ENCODE data around the gene PFKFB2.

PFKFB2 gene

GRCh38 chr1:207059881-207060280 lies 6.8 kb downstream of the PFKFB2 start:
- DNase-seq (ENCODE audit: low read depth, low spot score) = no peak
- Histone ChIP-seq H3K9me3 (ENCODE audit: insufficient read depth, low read length) (no peaks in the 10 kb centered on the region), H3K4me3 (ENCODE audit: insufficient read length, low read depth) (no peak overlapping the region), H3K27me3 (ENCODE audit: insufficient read depth, insufficient read length) (no peaks in the 10 kb centered on the region), H3K36me3 (ENCODE audit: insufficient read depth, insufficient read length, low read length) (peaks cover 28% of the 10 kb centered on the region), H3K9ac (ENCODE audit: insufficient read length, low read depth) (no peak overlapping the region), H3K4me1 (ENCODE audit: insufficient read depth, insufficient read length) (no peaks in the 10 kb centered on the region)
- TF ChIP-seq YY1 (IDR thresholded peaks at IDR 0.05; ENCODE audit: insufficient read depth, insufficient read length) = no peak
- no peak for TF ChIP-seq SUZ12 (IDR thresholded peaks at IDR 0.05; ENCODE audit: extremely low read depth, insufficient read depth, insufficient read length)

- Histone ChIP-seq H3K27me3 (ENCODE audit: insufficient read depth, insufficient read length) (no peaks in the 10 kb centered on the region), H3K9ac (ENCODE audit: insufficient read length, low read depth) (no peak overlapping the region), H3K4me1 (ENCODE audit: insufficient read depth, insufficient read length) (no peaks in the 10 kb centered on the region), H3K36me3 (ENCODE audit: insufficient read depth, insufficient read length, low read length) (peaks cover 33% of the 10 kb centered on the region), H3K4me3 (ENCODE audit: insufficient read length, low read depth) (no peak overlapping the region), H3K9me3 (ENCODE audit: insufficient read depth, low read length) (no peaks in the 10 kb centered on the region)
- TF ChIP-seq SUZ12 (IDR thresholded peaks at IDR 0.05; ENCODE audit: extremely low read depth, insufficient read depth, insufficient read length) (no peak), YY1 (IDR thresholded peaks at IDR 0.05; ENCODE audit: insufficient read depth, insufficient read length) (no peak), ZNF274 (IDR thresholded peaks at IDR 0.05; ENCODE audit: low read depth, low read length) (no peak)
- no peak for DNase-seq (ENCODE audit: low read depth, low spot score)
These were observed 7.5 kb downstream of the PFKFB2 start for GRCh38 chr1:207060596-207060995.

DNA sequence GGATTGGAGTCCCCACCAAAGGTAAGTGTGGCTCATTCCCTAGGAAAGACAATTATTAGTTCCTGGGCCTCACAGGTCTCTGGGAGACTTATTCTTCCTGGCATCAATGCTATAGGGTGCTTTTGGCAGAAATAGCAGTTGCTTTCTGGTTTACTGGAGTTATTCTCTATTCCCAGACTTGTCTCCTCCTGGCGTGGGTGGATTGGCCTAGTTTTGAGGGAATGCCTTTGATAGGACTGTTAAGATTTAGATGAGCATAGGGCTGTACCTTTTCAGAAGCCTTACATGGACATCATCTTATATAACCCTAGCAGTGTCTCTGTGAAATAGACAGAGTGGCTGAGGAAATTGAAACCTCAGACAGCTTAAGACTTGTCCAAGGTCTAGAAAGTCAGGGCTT lies 9.0 kb downstream of the PFKFB2 start:
- peaks cover 38% of the 10 kb centered on the region for H3K36me3 ChIP-seq (ENCODE audit: insufficient read depth, insufficient read length, low read length)
- DNase-seq (ENCODE audit: low read depth, low spot score) = no peak
- no peaks in the 10 kb centered on the region for H3K4me1 ChIP-seq (ENCODE audit: insufficient read depth, insufficient read length)
- H3K9ac ChIP-seq (ENCODE audit: insufficient read length, low read depth) = no peak overlapping the region
- no peaks in the 10 kb centered on the region for H3K9me3 ChIP-seq (ENCODE audit: insufficient read depth, low read length)
- H3K4me3 ChIP-seq (ENCODE audit: insufficient read length, low read depth) = no peak overlapping the region
- no peak for TF ChIP-seq SUZ12 (IDR thresholded peaks at IDR 0.05; ENCODE audit: extremely low read depth, insufficient read depth, insufficient read length)
- TF ChIP-seq ZNF274 (IDR thresholded peaks at IDR 0.05; ENCODE audit: low read depth, low read length) = no peak
- no peak for TF ChIP-seq YY1 (IDR thresholded peaks at IDR 0.05; ENCODE audit: insufficient read depth, insufficient read length)
- no peaks in the 10 kb centered on the region for H3K27me3 ChIP-seq (ENCODE audit: insufficient read depth, insufficient read length)

GRCh38 chr1:207063014-207063413 lies 9.9 kb downstream of the PFKFB2 start:
- DNase-seq (ENCODE audit: low read depth, low spot score) = no peak
- Histone ChIP-seq H3K27me3 (ENCODE audit: insufficient read depth, insufficient read length) (no peaks in the 10 kb centered on the region), H3K4me1 (ENCODE audit: insufficient read depth, insufficient read length) (no peaks in the 10 kb centered on the region), H3K4me3 (ENCODE audit: insufficient read length, low read depth) (no peak overlapping the region), H3K9me3 (ENCODE audit: insufficient read depth, low read length) (no peaks in the 10 kb centered on the region), H3K36me3 (ENCODE audit: insufficient read depth, insufficient read length, low read length) (peaks cover 46% of the 10 kb centered on the region), H3K9ac (ENCODE audit: insufficient read length, low read depth) (no peak overlapping the region)
- TF ChIP-seq ZNF274 (IDR thresholded peaks at IDR 0.05; ENCODE audit: low read depth, low read length) (no peak), YY1 (IDR thresholded peaks at IDR 0.05; ENCODE audit: insufficient read depth, insufficient read length) (no peak), SUZ12 (IDR thresholded peaks at IDR 0.05; ENCODE audit: extremely low read depth, insufficient read depth, insufficient read length) (no peak)

- TF ChIP-seq YY1 (IDR thresholded peaks at IDR 0.05; ENCODE audit: insufficient read depth, insufficient read length) (no peak), SUZ12 (IDR thresholded peaks at IDR 0.05; ENCODE audit: extremely low read depth, insufficient read depth, insufficient read length) (no peak), ZNF274 (IDR thresholded peaks at IDR 0.05; ENCODE audit: low read depth, low read length) (no peak)
- H3K4me1 ChIP-seq (ENCODE audit: insufficient read depth, insufficient read length) = no peaks in the 10 kb centered on the region
- DNase-seq (ENCODE audit: low read depth, low spot score) = no peak
- H3K27me3 ChIP-seq (ENCODE audit: insufficient read depth, insufficient read length) = no peaks in the 10 kb centered on the region
- no peak overlapping the region for H3K9ac ChIP-seq (ENCODE audit: insufficient read length, low read depth)
- no peaks in the 10 kb centered on the region for H3K9me3 ChIP-seq (ENCODE audit: insufficient read depth, low read length)
- no peak overlapping the region for H3K4me3 ChIP-seq (ENCODE audit: insufficient read length, low read depth)
- peaks cover 58% of the 10 kb centered on the region for H3K36me3 ChIP-seq (ENCODE audit: insufficient read depth, insufficient read length, low read length)
These were observed 11.5 kb downstream of the PFKFB2 start for GRCh38 chr1:207064561-207064960.

DNA sequence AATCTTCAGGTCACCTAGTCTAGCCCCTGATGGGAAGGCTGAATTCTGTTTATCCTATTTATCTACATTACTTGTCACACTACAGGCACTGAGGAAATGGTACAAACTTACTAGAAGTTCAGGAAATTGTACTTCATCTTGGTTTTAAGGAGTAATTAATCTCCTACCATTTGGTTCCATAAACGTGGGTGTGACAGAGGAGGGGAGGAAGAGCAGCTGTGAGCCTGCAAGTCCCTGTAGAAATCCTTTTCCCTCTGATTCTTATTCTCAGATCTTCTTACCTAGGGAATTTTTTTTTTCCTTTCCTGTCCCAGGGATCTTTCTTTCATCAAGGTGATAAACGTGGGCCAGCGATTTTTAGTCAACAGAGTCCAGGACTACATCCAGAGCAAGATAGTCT lies 14.1 kb downstream of the PFKFB2 start:
- TF ChIP-seq YY1 (IDR thresholded peaks at IDR 0.05; ENCODE audit: insufficient read depth, insufficient read length) = no peak
- no peak for TF ChIP-seq ZNF274 (IDR thresholded peaks at IDR 0.05; ENCODE audit: low read depth, low read length)
- TF ChIP-seq SUZ12 (IDR thresholded peaks at IDR 0.05; ENCODE audit: extremely low read depth, insufficient read depth, insufficient read length) = no peak
- DNase-seq (ENCODE audit: low read depth, low spot score) = no peak
- peaks cover 73% of the 10 kb centered on the region for H3K36me3 ChIP-seq (ENCODE audit: insufficient read depth, insufficient read length, low read length)

DNA sequence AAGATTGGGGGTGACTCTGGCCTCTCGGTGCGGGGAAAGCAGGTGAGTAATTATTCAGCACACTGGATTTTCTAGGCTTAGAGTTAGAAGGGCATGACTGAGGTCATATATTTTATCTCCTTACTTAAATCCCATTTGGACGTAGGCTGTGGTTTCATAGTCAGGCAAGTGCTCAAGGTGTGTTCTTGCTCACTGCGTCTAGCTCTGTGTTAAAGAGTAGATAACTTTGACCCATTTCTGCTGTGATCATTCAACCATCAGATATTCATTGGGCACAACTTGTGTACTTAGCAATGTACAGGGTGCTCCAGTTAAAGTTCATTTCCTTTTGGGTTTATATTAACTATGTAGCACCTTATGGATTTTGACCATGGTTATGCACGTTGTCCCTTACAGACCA lies 14.6 kb downstream of the PFKFB2 start:
- Histone ChIP-seq H3K9ac (ENCODE audit: insufficient read length, low read depth) (no peak overlapping the region), H3K36me3 (ENCODE audit: insufficient read depth, insufficient read length, low read length) (peaks cover 71% of the 10 kb centered on the region), H3K9me3 (ENCODE audit: insufficient read depth, low read length) (no peaks in the 10 kb centered on the region), H3K4me1 (ENCODE audit: insufficient read depth, insufficient read length) (no peaks in the 10 kb centered on the region), H3K4me3 (ENCODE audit: insufficient read length, low read depth) (no peak overlapping the region), H3K27me3 (ENCODE audit: insufficient read depth, insufficient read length) (no peaks in the 10 kb centered on the region)
- no peak for DNase-seq (ENCODE audit: low read depth, low spot score)
- TF ChIP-seq YY1 (IDR thresholded peaks at IDR 0.05; ENCODE audit: insufficient read depth, insufficient read length) = no peak
- no peak for TF ChIP-seq ZNF274 (IDR thresholded peaks at IDR 0.05; ENCODE audit: low read depth, low read length)
- TF ChIP-seq SUZ12 (IDR thresholded peaks at IDR 0.05; ENCODE audit: extremely low read depth, insufficient read depth, insufficient read length) = no peak

More for the DNA sequence above, 14.1 kb downstream of the PFKFB2 start:
- Histone ChIP-seq H3K9ac (ENCODE audit: insufficient read length, low read depth) (no peak overlapping the region), H3K27me3 (ENCODE audit: insufficient read depth, insufficient read length) (no peaks in the 10 kb centered on the region), H3K9me3 (ENCODE audit: insufficient read depth, low read length) (no peaks in the 10 kb centered on the region), H3K4me1 (ENCODE audit: insufficient read depth, insufficient read length) (no peaks in the 10 kb centered on the region), H3K4me3 (ENCODE audit: insufficient read length, low read depth) (no peak overlapping the region)

- H3K9ac ChIP-seq (ENCODE audit: insufficient read length, low read depth) = no peak overlapping the region
- no peaks in the 10 kb centered on the region for H3K4me1 ChIP-seq (ENCODE audit: insufficient read depth, insufficient read length)
- TF ChIP-seq YY1 (IDR thresholded peaks at IDR 0.05; ENCODE audit: insufficient read depth, insufficient read length) (no peak), ZNF274 (IDR thresholded peaks at IDR 0.05; ENCODE audit: low read depth, low read length) (no peak), SUZ12 (IDR thresholded peaks at IDR 0.05; ENCODE audit: extremely low read depth, insufficient read depth, insufficient read length) (no peak)
- peaks cover 57% of the 10 kb centered on the region for H3K36me3 ChIP-seq (ENCODE audit: insufficient read depth, insufficient read length, low read length)
- DNase-seq (ENCODE audit: low read depth, low spot score) = no peak
- H3K4me3 ChIP-seq (ENCODE audit: insufficient read length, low read depth) = no peak overlapping the region
- H3K27me3 ChIP-seq (ENCODE audit: insufficient read depth, insufficient read length) = no peaks in the 10 kb centered on the region
- H3K9me3 ChIP-seq (ENCODE audit: insufficient read depth, low read length) = no peaks in the 10 kb centered on the region
These were observed 16.0 kb downstream of the PFKFB2 start for GRCh38 chr1:207069061-207069460.

All from NT2/D1 (cell line).